Measurements from ENCODE around the gene DPP6.

- TF ChIP-seq CTCF (IDR thresholded peaks at IDR 0.05) (no peak), POLR2A (IDR thresholded peaks at IDR 0.05) (no peak)
Measured at GRCh38 chr7:154886591-154886990, 834.4 kb downstream of the DPP6 start.

Data from ovary (tissue), 3 donors.